ENCODE results near the gene UXS1. TPM values are rescaled to one million over a fixed set of nuclear protein-coding genes. Genes with fewer than 3 reads are reported as not detected.
"Not testable (repeated sequence)": the region's sequence is repeated elsewhere in the genome, so short reads cannot be mapped to it uniquely, and the experiment has no call there.

UXS1 gene
- total RNA-seq, 1 donor from 2014 or later: 27.4 TPM

DNA sequence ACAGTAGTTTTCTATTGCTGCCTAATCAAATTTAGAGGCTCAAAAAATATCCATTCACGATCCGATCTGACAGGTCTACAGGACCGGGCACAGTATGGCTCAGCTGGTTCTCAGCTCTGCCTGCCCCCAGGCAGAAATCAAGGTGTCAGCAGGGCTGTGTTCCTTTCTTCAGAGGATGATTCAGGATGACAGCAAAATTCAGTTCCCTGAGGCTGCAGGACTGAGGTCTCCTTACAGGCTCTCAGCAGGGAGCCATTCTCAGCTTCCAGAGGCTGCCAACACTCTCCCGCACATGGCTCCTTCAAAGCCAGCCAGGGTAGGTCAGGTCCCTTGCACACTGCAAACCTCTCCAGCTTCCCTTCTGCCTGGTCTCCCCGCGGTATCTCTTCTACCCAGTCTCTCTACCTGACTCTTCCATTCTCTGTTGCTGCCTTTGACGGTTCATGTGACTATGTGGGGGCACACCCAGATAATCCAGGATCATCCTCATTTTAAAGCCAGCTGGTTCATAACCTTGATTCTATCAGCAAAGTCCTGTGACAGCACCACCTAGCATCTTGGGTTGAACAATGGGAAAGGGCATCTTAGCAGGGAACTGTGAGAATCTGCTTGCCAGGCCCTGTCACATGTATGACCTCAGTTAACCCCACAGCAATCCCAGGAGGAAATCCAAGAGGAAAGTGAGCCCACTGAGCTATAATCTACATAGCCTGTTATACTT lies 50.4 kb downstream of the UXS1 start:
- ATAC-seq: no peak
- intact Hi-C loops (cut with DNase I): no loop called here
- DNase-seq (ENCODE audit: missing footprints): no peak

DNA sequence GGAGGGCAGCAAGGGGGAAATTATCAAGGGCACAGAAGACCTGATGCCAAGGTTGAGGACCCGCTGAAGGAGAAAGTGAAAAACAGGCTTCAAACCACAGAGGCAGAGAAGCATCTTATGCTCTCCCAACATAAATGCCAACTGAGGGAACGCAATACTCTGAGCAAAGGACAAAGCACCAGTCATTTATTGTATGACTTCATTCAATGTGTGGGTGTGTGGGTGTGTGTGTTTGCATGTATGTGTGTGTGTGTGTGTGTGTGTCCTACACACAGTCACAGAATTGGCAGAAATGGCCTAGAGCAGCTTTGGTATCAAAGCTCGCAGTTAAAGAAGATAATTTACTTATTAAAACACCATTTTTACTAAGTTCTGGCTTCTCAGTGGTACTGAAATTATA lies 51.4 kb downstream of the UXS1 start:
- ATAC-seq: no peak
- intact Hi-C loops (cut with DNase I): no loop called here
- DNase-seq (ENCODE audit: missing footprints): no peak

DNA sequence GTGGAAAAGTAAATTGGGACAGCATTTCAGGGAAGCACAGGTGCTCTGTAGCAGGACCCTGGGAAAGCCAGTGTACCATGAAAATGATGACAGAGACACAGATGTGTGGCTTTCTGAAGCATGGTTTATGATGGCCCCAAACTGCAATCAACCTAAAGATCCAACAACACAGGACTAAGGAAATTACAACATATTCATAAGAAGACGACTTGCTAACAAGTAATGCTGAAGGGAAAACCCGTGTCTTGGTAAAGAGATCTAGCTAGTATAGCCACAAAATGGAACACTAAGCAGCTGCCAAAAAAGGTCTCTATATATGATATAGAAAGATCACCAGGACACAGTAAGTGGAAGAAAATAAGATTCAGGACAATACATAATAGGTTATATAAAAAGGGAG lies 53.2 kb downstream of the UXS1 start:
- no peak for ATAC-seq
- intact Hi-C loops (cut with DNase I): no loop called here
- no peak for DNase-seq (ENCODE audit: missing footprints)

DNA sequence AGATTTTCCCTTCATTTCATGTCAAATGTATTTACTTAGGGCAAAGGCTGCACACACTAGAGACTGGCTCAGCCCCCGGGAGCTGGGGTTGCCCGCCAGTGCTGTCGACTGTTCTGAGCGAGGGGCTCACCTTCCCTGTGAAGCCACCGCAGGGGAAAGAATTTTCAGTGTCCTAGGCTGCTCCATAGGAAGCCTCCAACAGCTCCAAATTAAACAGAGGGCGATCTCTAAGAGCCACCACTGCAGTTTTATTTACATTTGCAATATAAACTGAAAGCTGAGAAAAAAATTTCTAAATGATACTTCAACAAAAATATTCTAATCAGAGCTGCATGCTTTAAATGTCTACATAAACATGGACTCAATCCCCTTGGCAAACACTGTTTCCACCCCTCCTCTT lies 54.0 kb downstream of the UXS1 start:
- intact Hi-C loops (cut with DNase I): no loop called here
- DNase-seq (ENCODE audit: missing footprints) (no peak), ATAC-seq (no peak)

DNA sequence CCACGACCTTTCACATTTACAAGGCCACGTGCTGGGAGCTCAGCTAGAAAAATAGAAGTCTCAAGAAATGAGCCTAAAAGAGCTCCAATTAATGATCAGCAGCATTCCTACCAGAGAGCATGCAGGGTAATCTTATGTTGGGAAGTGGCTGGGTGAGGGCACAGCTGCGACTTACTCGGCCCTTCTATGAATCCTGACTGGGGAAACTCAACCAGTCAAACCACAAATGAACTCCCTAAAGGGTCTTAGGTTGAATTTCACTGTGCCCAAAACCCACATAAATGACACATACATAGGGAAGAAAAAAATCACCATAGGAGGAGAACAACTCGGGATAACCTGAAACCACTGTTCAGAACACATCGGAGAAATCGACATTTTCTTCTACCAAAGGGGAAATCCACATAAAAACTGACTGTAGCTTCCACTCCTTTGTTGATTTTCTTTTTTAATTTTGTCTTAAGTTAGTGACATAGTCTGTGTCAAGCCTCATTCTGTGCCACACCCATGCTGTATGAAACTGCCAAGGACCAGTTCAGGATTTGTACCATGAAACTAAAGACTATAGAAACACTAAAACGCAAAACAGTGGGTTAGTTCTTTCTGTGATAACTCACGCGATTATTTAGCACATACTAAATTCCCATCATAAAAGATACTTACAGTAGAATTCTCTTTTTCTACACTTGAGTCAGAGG lies 54.7 kb downstream of the UXS1 start:
- intact Hi-C loops (cut with DNase I): no loop called here
- ATAC-seq (no peak), DNase-seq (ENCODE audit: missing footprints) (no peak)

DNA sequence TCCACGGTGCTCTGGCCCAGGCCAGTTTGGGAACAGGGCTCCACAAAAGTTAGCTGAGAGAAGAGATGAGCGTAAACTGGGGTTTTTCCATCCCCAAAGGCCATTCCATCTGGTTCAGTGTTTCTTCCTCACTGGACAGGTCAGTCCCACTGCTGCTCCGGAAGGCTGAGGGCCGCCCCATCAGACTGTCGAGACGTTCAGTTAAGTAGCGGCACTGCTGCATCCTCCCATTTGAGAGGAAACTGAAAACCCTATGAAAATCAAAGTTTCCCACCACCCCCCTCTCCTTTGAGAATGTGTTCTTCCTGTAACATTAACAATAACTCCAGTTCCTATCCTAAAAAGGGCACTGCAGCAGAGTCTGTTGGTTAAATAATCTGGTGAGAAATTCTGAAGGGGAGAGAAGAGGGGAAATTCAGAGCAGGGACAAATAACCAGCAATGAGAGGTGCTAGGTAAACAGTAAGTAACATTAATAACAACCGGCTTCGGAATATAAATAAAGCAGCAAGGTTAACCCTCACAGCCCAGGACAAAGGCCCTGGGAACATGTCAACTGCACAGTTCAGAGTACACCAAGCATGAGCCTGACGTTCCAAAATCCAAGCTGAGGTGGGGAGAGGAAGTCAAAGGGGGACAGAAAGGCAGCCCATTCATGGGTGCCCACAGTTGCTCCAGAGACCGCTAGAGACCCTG lies 55.4 kb downstream of the UXS1 start:
- no peak for ATAC-seq

DNA sequence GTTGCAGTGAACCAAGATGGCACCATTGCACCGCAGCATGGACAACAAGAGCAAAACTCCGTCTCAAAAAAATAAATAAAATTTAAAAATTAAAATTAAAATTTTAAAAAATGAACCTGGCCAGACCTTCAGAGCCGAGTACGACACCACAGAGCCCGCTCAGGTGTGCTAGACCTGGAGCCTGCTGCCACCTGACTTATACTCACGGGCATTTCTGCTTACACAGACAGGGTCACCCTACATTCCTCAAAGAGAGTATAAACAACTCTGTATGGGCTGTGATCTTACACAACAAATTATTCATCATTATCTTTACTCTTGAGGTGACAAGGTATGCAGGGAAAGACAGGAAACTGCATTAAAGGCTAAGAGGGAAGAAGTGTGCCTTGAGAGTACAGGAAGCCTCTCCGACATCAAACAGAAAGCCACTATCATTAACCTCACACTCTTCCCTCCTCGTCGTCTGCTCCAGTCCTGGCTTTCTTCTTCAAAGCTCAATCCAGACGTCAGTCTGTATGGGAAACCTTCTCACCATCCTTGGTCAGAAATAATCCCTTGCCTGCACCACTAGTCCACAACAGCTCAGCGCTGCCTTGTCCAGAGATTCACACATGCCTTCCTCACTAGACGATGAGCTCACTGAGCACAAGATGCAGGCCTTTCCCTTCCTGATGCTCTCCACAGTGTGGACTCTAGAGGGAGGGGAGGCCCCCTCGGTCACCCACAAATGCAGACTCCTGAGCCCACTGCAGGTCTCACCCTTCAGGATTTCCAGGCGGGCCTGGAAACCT lies 56.2 kb downstream of the UXS1 start:
- intact Hi-C loops (cut with DNase I): no loop called here
- ATAC-seq (no peak), DNase-seq (ENCODE audit: missing footprints) (no peak)

More for the DNA sequence above, 55.4 kb downstream of the UXS1 start:
- intact Hi-C loops (cut with DNase I): no loop called here
- no peak for DNase-seq (ENCODE audit: missing footprints)

DNA sequence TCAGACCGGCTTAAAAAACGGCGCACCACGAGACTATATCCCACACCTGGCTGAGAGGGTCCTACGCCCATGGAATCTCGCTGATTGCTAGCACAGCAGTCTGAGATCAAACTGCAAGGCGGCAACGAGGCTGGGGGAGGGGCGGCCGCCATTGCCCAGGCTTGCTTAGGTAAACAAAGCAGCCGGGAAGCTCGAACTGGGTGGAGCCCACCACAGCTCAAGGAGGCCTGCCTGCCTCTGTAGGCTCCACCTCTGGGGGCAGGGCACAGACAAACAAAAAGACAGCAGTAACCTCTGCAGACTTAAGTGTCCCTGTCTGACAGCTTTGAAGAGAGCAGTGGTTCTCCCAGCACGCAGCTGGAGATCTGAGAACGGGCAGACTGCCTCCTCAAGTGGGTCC lies 62.9 kb downstream of the UXS1 start:
- DNase-seq (ENCODE audit: missing footprints); intact Hi-C loops (cut with DNase I); ATAC-seq: not testable (repeated sequence)

DNA sequence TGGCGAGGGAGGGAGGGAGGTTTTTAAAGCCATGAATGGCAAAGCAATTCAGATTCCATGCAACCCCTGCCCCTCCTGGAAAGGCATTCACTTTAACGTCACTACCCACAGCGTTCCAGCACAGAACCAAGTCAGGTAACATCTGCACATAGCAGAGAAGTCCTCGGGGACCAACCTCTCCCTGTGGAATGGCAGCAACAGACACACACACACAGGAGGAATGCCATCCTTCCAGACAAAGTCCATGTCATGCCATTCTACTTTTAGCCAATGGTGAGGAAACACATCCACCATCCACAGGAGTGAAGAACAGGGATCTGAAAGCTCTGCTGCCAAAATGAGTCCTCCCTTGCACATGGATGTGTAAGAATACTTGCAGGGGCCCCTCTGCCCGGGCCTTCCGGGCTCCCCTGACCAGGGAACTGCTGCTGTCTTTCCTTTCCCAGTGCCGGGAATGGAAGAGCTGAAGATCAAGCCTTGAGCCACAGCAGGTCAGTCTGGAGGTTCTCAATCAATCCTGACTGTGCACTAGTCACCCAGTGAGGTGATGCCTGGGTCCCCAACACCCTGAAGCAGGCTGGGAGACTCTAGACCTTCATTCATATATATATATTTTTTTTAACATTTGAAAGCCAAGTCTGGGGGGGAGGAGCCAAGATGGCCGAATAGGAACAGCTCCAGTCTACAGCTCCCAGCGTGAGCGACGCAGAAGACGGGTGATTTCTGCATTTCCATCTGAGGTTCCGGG lies 63.7 kb downstream of the UXS1 start:
- ATAC-seq: no peak
- intact Hi-C loops (cut with DNase I): no loop called here
- DNase-seq (ENCODE audit: missing footprints): no peak

DNA sequence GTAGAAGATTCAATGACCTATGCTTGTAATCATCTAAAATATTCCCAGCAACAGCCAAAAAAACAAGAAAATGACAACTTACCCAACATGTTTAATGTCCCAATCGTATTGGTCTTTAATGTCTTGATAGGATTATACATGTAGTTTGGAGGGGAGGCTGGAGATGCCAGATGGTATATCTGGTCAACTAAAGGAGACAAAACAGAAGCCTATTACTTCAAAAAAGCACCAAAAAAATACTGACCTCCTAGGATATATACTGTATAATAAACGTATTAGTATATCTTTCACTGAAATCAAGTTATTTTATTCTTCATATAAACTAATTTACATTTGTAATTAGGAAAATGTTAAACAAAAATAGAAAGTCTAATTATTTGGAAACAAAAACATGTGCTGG lies 64.5 kb downstream of the UXS1 start:
- no peak for ATAC-seq
- intact Hi-C loops (cut with DNase I): no loop called here
- DNase-seq (ENCODE audit: missing footprints): no peak

DNA sequence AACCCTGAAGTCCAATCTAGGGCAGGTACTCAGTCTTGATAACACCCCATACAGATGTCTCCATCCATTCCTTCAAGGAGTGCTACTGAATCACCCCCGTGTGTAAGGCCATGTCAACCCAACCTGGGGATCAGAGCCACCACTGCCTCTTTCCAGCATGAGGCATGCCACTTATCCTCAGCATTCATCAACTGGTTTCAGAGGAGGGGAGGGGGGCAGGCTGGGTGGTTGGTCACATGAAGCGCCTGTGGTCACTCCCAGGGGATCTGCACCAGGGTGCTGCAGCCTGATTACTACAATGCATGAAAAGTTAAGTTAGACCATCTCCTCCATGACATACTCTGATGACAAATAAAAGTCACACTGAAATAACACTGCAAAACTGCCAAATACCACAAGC lies 65.0 kb downstream of the UXS1 start:
- ATAC-seq: no peak
- intact Hi-C loops (cut with DNase I): no loop called here
- DNase-seq (ENCODE audit: missing footprints): no peak

DNA sequence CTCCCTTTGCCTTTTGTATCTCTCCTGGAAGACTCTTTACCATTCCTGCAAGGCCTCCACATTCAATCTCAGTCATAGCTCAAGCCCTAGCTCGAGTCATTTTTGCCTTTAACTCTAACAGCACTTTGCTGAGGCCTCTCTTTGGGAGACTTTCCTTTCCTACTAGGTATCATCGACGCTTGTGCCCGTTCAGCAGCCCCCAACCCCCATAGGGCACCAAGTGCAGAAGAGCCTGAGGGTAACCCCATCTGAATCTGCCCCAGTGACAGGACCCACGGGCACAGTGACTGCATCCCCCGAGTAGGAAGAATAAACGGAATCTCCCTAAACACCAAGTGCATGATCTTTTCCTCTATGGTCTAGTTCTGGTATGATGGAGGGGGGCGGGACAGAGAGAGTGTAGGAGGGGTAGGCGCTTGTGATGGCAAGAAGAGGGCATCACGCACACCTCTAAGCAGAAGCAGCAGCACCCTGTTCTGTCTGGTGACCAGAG lies 66.3 kb downstream of the UXS1 start:
- intact Hi-C loops (cut with DNase I): no loop called here
- ATAC-seq: no peak

DNA sequence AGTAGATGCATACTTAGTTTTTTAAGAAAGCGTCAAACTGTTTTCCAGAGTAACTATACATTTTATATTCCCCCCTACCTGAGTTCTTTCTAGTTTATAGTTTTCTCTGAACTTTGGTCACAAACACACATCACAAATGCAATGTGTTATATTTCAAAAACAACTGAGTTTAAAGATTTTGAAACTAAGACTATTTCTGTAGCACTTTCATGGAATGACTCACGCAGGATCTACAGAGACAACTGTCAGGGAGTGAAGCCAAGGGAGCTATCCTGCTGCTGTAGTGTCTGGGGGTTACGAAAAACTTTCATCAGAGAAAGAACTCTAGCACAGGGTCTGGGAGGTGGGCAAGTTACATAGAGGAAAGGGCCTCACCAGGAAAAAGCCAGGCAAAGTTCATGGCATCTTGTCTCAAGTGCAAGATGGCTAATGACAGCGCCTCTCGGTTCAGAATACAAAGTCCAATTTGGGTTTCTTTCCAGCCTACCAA lies 66.8 kb downstream of the UXS1 start:
- ATAC-seq (no peak), DNase-seq (ENCODE audit: missing footprints) (no peak)
- intact Hi-C loops (cut with DNase I): no loop called here

More for the DNA sequence above, 66.3 kb downstream of the UXS1 start:
- DNase-seq (ENCODE audit: missing footprints): no peak

DNA sequence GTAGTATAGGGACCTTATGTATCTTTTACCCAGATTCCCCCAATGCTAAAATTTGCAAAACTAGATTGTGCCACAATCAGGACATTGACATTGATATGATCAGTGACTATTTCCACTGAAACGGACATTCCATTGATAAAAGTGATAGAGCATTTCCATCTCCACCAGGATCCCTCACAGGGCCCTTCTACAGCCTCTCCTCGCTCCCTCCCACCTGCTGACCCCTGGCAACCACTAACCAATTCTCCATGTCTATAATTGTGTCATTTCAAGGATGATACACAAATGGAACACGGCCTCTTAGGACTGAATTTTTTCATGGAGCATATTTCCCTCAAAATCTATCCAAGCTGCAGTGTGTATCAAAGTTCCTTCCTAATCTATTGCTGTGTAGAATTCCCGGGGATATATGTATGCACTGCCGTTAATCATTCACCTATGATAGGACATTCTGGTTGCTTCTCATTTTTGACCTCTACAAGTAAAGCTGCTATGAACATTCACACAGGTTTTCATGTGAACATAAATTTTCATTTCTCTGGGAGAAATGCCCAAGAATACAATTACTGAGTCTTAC lies 67.3 kb downstream of the UXS1 start:
- ATAC-seq (no peak), DNase-seq (ENCODE audit: missing footprints) (no peak)
- intact Hi-C loops (cut with DNase I): no loop called here

DNA sequence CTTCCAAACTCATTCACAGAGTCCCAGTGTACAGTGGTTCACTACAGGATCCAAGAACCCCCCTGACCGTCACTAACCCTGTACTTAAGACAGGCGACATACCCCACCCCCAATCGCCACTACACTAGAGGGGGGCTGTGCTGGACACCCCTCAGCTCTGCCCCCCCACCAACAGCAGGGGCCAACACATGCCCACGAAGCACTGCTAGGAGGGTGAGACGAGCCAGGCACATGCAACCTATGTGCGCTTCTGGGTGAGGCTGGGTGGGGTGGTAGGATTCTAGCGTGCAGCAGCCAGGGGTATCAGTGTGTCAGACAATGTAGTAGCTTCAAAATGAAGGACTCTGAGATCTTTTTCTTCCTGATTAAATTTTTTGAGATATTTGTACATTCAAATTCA lies 67.8 kb downstream of the UXS1 start:
- intact Hi-C loops (cut with DNase I): no loop called here
- DNase-seq (ENCODE audit: missing footprints): no peak
- no peak for ATAC-seq

DNA sequence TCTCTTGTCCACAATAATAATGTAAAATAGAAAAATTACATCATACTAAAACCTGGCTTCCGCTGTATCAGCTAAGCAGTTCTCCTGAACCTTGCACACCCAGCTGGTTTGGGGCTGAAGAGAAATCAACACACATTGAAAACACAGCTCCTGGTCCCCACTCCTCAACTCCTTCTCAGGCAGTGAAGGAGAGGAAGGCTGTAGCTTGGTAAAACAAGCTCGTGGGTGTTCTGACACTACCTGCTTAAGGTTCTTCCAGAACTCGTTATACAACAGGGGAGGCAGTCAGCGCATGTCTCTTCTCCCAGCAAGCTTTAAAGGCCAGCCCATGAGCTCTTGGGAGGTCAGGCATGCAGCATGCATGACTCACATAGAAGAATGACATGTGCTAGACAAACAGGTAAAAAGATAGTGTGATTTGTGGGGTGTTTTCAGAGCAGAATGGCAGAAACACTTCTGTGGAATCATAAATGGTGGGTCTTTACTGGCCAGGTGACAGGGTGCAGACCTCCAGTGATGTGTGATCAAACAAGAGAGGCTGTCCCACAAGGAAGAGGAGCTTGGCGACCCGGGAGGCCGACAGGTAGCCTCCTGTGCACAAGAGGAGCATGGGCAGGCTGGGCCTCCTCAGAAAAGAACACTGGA lies 69.1 kb downstream of the UXS1 start:
- ATAC-seq: no peak
- DNase-seq (ENCODE audit: missing footprints): no peak
- intact Hi-C loops (cut with DNase I): no loop called here

DNA sequence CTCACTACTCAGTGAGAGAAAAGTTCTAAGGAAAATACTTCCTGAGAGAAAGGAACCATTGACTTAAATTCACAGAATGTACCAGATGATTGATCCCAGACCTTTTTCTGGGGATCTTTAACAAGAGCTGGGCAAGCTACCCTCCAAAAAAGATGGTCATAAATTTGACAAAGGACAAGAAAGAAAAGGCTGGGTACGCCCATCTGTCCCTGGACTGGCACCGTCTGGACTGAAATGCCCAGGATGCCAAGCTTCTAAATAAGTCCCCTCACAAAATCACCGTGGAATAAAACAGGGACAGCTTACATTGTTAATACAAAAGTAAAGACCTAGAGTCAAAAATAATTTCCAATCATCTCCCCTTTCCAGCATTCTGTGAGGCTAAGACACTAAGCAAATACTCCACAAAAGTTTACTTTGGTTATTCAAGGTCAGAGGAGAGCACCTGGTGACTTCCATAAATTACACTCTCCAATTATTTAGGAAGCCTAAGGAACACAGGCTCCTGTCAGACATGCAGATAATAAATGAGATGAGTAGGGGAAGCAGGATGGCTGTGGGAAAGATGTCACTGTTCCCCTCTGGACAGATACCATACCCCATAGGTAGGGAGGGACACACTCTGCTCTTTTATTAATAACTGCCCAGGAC lies 69.9 kb downstream of the UXS1 start:
- no peak for DNase-seq (ENCODE audit: missing footprints)
- no peak for ATAC-seq
- intact Hi-C loops (cut with DNase I): no loop called here

All from Right ventricle myocardium inferior (tissue), 1 donor.